Stimulated activated CD8-positive, alpha-beta memory T cell treated with anti-CD3 and anti-CD28 coated beads, Interleukin-15, amount 100 ng/mL, for 48 hours (primary cell): Measurements from ENCODE around the gene CCDC137.

Experiments
- DNase-seq, 2 donors: peaks; one replicate each; pipeline ENCODE4 v3.0.0-alpha.2; 2020; ENCODE audit warnings: low read depth in 2 of 2

The CCDC137 gene

GRCh38 chr17:81715872-81716673, 49.5 kb downstream of the CCDC137 start:
- DNase-seq = no peak

GRCh38 chr17:81716674-81716996, 50.1 kb downstream of the CCDC137 start:
- no peak for DNase-seq

GRCh38 chr17:81717049-81717765, 50.7 kb downstream of the CCDC137 start:
- no peak for DNase-seq

- DNase-seq = no peak
These were observed 51.2 kb downstream of the CCDC137 start for GRCh38 chr17:81717766-81718089.

- no peak for DNase-seq
These were observed 53.1 kb downstream of the CCDC137 start for GRCh38 chr17:81719410-81720266.

- DNase-seq = no peak
These were observed 53.9 kb downstream of the CCDC137 start for GRCh38 chr17:81720267-81721071.

GRCh38 chr17:81722184-81723120, 55.9 kb downstream of the CCDC137 start:
- no peak for DNase-seq
